Measurements from ENCODE around the gene TUBAL3. TPM values are rescaled to one million over a fixed set of nuclear protein-coding genes. Genes with fewer than 3 reads are reported as not detected.

Gene TUBAL3
- not detected for total RNA-seq

DNA sequence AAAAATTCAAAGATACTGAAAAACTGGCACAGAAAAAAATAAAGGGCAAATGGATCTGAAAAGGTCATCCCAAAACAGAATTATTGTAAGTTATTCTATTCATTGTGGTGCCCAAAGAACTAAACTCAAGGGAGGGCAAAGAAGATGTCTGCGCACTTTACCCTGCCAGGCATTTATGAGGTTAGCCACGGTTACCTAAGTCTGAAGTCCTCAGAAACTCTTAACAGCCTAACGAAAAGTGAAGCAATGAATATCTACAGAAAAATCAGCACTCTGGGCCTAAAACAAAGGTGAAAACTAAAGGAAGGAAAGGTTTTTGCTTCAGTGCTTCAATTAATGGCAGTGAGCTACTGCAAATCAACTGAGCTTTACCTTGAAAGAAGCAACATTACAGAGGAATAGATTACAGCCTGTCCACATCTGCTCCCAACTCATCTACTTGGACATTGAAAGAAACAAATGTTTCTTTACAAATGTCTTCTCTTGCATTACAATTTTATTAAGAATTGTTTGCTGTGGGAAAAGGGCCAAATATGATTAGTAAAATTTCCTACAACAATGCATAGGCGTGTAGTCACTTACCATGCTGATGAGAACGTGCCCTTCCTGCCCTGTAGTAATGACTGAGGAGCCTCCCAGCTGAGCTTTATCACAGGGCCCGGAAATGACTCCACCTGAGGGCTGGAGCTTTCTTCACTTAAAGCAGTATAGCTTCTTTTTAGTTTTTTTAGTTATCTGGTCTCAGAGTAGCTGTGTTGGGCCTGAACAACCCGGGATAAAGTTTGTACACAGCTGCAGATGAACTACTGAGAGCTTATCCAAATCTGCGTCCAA is at the start of gene TUBAL3:
Gene TUBAL3 (minus strand): TSS at position 621 of the 834 bp plus-strand sequence. CDS start 36 bp downstream, at position 585.

DNA sequence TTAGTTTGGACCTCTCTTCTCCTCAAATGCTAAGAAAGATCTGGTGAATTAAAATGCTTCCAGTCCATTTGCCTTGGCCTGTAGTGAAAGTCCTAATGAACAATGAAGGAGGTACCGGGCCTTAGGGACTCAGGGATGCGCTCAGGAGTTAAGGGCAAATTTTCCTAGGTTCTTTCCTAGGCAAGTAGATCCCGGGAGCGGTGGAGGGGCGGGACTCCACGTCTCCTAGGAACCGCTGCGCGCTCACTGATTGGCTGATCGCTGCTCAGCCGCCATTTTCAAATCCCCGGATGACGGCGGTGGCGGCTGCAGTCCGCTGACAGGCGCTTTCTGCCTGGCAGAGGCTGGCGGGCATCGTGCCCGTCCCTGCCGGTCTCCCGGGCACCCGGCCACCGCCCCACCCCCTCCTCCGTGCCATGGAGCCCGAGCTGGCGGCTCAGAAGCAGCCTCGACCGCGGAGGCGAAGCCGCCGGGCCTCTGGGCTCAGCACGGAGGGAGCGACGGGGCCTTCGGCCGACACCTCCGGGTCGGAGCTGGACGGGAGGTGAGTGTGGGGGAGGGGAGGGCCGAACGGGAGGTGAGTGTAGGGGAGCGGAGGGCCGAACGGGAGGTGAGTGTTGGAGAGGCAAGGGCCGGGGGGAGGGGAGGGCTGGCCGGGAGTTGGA is 7.8 kb upstream of the TUBAL3 start, which contains the start of gene NET1:
Gene NET1 (plus strand): TSS at position 281 of the 665 bp plus-strand sequence. CDS start 136 bp downstream, at position 417.

DNA sequence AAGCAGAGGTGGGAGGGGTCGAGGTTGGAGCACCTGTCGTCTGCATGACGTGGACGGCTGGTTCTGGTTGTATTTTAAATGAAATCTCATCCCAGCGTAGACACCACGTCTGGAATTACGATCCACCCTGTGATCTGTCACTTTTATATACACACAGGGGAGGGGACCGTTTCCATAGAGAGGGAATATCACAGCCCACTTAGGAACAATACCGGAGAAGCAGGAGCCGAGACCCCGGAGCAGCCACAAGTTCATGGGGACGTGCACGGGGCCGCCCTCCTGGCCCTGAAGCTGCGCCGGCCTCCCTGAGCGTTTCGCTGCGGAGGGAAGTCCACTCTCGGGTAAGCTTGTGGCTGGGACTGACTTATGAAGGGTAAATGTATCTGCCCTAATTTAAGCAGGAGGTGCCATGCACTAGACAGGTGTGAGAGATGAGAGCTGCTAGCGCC is 39.7 kb downstream of the TUBAL3 start, which contains the start of gene UCN3:
Gene UCN3 (plus strand): TSS at position 77 of the 449 bp plus-strand sequence. CDS start 8,755 bp downstream, outside the sequence.

Other genes starting within 250 kb of the TUBAL3 start
- gene AKR1C8, start 219.7 kb downstream of the TUBAL3 start, total RNA-seq = not detected
- not detected for gene AKR1C4, start 208.0 kb downstream of the TUBAL3 start, total RNA-seq
- gene UCN3, start 39.9 kb downstream of the TUBAL3 start, total RNA-seq = not detected
- gene NET1, start 7.7 kb upstream of the TUBAL3 start, total RNA-seq = 10 to 100 TPM in 1 of 2 donors, 1 to 10 TPM in 1; 9.6 to 19.3 TPM
- not detected for gene CALML5, start 94.7 kb upstream of the TUBAL3 start, total RNA-seq
- not detected for gene CALML3, start 120.1 kb upstream of the TUBAL3 start, total RNA-seq